GM18868 (cell line): ENCODE measurements around the gene ZFC3H1.

Source experiments
- ATAC-seq: cut with Tn5 transposase; IDR thresholded peaks from one replicate; pipeline ENCODE4 v1.9.1; 2021; ENCODE audit warnings: mild to moderate bottlenecking, moderate library complexity; ENCODE audit not compliant: unreplicated experiment

The ZFC3H1 gene

DNA sequence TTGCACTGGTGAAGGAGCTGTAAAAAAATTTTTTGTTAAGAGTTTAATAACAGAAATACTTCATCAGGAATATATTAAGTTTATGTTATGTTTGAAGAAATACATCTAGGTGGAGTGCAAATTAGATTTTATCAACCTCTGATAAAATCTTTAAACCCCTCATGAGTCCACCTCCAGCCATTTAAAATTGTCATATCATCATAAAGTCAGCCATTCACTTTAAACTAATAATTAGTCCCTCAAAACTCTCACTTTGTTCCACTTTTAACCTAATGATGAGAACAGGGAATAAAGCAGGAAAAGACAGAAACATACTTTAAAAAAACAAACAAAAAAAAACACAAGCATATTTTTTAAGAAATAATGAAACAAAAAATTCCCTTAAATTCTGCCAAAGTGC, 25.1 kb downstream of the ZFC3H1 start:
- ATAC-seq, result no peak

DNA sequence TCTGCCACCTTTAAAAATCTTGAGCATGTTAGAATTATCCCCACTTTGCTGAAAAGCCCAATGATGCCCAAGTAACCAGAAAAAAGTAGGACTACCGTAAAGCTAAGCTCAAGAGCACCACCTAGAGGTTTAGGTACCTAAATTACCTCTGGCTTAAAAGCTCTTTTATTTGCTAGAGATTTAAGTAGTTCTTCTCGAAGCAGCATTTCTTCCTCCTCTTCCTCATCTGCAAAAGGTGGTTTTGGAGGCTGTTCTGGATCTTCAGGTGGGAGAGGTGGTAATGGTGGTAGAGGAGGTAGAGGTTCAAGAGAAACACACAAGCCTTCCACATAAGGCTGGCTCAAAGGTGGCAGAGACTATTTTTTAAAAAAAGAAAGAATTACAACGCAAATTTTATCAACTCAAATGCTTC, 26.9 kb downstream of the ZFC3H1 start:
- peak; percentile 62 for ATAC-seq

DNA sequence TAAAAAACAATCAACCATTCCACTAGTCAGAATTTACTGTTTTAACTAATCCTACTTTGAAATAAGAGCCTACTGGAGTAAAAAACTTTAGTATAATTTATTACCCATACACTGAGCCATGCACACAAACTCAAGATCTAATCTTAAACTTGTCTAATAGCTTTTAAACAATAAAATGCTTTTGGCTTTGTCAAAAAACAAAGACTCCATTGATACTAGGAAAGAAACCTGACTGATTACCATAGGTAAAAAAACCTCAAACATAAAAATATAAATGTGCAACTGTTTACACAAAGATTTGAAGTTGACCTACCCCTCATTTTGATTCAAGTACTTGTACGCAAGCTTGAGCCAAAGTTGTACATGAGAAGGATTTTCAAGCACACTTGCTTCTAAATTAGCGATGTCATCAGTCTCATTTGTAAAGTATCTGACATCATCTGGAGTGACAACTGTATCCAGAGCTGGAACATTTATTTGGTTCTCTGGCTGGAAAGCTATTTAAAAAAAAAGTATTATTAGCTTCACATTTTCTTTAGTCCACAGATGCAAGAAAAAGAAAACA, 36.1 kb downstream of the ZFC3H1 start:
- no peak for ATAC-seq

- no peak for ATAC-seq
These were observed 36.9 kb downstream of the ZFC3H1 start for GRCh38 chr12:71626768-71627167.

DNA sequence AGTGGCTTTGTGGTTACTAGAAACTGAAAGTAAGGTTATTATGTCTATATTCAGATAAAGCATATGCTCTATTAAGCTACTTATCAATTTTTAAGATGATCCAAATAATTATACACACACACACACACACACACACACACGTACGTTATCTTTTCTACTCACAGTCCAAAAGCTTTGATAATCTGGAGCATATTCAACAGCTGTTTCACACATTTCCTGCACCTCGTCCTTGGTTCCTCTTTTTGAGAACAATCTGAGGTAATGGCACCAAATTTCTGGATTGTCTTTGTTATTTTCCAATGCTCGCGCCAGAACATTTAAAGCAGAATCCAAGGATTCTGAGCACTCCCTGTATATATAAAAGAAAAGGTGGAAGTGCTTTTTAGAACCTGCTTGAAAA, 37.5 kb downstream of the ZFC3H1 start:
- ATAC-seq, result peak; percentile 69

DNA sequence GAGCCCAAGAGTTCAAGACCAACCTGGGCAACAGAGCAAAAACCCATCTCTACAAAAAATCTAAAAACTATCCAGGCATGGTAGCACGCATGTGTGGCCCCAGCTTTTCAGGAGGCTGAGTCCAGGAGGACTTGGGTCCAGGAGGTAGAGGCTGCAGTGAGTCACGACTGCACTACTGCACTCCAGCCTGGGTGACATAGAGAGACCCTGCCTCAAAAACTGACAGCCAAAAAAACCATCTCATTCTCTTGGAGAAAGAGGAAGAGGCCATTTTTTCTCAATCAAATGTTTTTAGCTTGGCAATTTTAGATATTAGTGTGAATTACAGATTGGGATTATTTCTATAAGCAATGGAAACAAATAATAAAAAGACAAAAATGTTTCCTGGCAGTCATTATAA, 38.2 kb downstream of the ZFC3H1 start:
- no peak for ATAC-seq

- ATAC-seq, result no peak
These were observed 41.7 kb downstream of the ZFC3H1 start for GRCh38 chr12:71621938-71622337.

DNA sequence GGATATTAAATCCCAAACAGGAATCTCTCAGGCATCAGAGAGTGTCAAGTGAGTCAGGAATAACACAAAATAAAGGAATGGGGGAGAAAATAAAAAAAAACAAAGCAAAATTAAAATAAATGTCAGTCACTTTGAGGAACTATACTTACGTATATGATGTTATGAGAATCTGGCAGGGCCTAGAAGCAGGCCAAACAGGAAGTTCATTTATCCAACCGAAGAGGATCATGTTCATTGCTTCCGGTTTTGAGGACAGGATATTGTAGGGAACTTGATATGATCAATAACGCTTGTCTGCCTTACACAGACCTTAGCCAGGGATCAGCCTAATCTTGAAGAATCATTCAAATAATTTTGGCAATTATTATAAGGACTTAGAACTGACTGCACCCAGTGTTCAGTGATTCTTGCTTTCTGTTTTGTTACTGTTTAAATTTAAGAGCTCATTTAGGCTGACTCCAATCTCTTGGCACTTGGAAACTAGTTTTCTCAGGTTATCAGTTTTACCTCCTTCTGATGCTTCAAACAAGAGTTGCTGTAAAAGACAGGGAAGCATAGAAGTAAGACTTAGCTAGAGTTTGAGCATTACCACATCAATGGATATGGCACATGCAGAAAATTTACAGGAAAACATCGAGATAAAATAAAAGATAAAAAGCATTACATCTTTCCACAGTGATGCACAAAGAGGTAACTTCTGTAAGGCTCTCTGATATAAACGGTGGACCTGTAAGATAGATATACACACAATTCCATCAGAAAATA, 53.4 kb downstream of the ZFC3H1 start:
- no peak for ATAC-seq

- no peak for ATAC-seq
These were observed 55.9 kb downstream of the ZFC3H1 start for GRCh38 chr12:71607494-71608330.

DNA sequence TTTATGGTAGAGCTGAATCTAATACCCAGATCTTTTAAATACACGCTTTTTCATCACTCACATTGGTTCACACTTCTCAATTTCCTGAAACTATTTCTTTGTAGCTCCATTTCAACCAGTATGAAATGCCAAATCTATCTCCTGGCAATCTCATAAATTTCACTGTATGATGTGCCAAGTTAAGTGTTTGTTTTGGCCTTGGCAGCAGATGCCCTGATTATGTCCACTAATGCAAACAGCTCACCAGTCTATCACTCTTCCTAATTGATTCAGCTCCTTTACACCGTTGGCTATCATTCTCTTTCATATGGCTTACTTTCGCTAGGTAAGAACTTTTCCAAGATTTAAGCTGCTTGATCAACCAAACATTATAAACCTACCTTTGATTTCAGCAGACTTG, 58.6 kb downstream of the ZFC3H1 start:
- no peak for ATAC-seq

GRCh38 chr12:71602761-71603577, 60.7 kb downstream of the ZFC3H1 start:
- ATAC-seq, result no peak

DNA sequence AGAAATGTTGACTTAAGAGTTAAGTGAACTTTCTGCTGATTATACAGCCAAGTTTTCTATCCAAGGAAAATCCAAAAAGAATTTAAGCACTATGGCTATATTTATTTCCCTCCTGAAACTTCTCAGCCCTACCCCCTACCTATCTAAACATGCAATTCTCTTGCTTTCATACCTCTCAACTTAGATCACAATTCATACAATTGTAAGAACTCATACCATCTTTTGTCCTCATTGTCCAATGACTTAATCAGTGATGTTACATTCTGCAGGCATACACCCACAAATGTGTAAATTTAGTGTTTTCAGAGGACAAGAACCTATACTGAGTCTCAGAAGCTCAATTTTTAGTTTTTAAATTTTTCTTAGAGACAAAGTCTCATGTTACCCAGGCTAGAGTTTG, 62.1 kb downstream of the ZFC3H1 start:
- ATAC-seq, result no peak

DNA sequence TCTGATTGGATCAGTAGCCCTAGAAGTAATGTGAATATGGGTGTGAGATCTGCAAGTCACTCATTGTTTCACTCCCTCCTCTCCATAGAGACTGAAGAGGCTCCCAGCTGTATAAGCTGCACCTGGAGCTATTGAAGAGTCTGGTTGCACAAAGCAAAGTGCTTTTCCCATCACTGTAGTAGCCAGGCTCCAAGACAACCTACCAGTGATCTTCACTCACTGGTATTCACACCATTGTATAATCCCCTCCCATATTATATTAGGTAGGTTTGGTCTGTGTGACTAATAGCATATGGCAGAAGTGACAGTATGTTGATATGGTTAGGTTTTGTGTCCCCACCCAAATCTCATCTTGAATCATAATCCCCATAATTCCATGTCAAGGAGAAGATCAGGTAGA, 64.4 kb downstream of the ZFC3H1 start:
- ATAC-seq, result no peak

DNA sequence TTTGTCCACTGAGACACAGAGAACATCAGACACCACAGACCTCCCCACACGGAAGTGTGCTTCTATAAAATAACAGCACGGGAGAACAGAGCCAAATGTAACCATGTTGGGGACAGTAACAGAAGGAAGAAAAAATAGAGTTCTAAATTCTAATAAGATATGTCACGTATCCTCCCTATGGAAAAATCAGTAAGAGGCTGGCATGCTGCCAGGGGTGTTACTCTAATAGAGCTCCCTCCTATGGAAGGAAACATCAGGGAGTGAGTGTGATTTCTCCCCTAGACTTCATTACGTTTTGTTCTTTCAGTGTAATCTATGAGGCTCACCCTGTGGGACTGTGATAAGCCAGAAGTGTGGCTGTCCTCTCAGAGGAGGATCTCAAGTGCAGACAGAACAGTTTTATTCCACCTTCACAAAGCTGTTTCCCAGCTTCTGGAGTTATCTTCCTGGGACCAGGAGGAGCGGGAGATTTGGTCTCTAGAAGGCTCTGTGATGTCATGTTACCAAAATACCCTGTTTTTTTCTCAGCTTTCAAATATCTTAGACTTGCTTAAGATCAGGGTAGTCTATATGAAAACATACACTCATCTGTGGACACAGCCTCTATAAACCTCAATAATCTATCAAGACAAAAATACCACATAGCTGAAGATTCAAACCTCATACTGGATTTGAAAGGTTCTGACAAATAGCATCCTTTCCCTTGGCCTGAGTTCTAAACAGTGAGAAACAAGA, 69.3 kb downstream of the ZFC3H1 start:
- ATAC-seq, result no peak

DNA sequence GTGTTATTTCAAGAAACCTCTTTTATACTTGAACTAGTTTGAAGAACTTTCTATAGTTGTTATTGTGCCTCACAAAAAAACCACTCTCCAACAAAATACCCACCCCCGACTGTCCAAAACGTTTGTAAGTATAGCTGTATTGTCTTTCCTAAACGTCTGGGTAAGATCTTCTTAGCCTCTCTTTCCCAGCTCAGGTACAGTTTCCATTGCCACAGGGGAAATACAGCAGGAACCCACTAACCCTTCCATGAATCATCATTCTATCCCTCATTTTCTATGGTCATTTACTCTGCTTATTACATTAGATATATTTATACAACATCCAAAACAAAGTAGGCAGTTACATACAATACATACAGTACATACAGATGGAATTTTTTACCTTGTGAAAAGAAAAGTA, 70.8 kb downstream of the ZFC3H1 start:
- no peak for ATAC-seq

DNA sequence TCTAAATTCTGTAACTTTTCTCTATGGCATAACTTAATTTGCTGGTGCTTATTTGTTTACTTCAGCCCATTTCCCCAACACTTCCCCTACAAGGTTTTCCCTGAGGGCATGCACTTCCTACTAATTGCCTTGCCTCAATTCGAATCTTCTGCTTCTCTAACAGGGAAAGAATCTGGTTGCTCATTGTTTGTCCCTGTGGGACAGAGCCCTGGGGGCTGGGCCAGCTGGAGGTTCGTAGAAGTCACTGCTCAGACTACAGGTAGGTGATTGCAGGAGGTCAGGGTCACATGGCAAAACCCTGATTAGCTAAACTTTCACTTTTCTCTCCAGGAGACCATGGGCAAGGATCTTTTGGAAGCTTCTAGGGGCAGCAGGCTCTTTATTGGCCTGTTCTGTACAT, 72.0 kb downstream of the ZFC3H1 start:
- ATAC-seq, result no peak

DNA sequence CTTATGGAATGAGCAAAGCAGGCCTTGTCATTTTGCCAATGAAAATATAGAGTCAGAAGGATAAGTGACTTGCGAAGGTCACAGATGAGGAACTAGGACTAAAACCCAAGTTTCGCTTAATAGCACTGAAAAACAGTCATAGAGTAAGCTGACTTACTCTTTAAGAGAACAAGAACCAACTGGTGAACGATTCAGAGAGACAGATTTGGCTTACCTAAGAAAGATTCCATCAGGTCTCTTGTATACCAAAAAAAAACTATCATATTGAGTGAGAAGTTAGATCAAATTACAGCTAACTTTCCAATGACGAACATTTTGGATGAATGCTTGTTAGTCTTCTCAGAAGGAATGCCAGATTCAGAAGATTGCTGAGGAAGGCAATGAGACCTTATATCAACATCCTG, 74.2 kb downstream of the ZFC3H1 start:
- no peak for ATAC-seq

DNA sequence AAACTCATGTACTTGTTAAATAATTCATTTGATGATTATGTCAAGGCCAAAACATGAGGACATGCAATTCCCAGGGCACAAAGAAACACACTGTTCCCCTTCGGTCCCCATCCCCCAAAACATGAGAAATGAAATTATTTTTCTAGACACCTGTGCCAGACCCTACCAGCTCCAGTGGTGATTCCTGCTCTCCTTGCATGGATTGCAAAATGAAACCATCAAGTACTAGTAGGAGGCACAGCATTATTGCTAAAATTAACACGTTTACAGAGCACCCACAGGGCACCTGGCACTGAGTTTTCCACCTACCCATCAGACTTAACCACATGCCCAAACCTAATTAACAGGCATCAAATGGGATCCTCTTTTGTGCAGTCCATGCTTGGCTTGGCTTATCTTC, 76.6 kb downstream of the ZFC3H1 start:
- no peak for ATAC-seq

DNA sequence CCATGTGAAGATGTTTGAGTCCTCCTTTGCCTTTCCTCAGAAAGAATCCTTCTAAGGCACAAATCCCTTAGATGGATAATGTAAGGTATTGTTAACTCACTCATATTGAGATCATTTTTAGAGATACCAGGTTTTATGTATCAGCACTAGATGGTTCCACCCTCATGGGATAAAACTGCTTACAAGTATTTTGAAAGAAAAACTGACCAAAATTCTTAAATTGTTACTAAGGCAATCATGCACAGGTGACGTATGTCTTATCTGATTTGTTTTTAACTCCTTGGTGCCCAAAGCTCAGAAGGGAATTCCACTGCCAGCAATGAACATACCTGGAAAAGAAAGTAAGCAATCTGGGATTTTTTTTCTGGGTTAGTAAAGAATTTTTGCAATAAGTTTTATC, 78.4 kb downstream of the ZFC3H1 start:
- ATAC-seq, result no peak

GRCh38 chr12:71584356-71584755, 79.3 kb downstream of the ZFC3H1 start:
- ATAC-seq, result no peak
